Amygdala (tissue), 56 donors: ENCODE measurements around the gene ATRX.
A peak's percentile ranks its signal among the peaks of the same experiment; 100 is the strongest.
"Not testable (repeated sequence)": the region's sequence is repeated elsewhere in the genome, so short reads cannot be mapped to it uniquely, and the experiment has no call there.

Source experiments
- DNase-seq, 56 donors: peaks; one replicate each; lab custom pipeline; 2025; lab: John Stamatoyannopoulos, UW

The ATRX gene, protein sequence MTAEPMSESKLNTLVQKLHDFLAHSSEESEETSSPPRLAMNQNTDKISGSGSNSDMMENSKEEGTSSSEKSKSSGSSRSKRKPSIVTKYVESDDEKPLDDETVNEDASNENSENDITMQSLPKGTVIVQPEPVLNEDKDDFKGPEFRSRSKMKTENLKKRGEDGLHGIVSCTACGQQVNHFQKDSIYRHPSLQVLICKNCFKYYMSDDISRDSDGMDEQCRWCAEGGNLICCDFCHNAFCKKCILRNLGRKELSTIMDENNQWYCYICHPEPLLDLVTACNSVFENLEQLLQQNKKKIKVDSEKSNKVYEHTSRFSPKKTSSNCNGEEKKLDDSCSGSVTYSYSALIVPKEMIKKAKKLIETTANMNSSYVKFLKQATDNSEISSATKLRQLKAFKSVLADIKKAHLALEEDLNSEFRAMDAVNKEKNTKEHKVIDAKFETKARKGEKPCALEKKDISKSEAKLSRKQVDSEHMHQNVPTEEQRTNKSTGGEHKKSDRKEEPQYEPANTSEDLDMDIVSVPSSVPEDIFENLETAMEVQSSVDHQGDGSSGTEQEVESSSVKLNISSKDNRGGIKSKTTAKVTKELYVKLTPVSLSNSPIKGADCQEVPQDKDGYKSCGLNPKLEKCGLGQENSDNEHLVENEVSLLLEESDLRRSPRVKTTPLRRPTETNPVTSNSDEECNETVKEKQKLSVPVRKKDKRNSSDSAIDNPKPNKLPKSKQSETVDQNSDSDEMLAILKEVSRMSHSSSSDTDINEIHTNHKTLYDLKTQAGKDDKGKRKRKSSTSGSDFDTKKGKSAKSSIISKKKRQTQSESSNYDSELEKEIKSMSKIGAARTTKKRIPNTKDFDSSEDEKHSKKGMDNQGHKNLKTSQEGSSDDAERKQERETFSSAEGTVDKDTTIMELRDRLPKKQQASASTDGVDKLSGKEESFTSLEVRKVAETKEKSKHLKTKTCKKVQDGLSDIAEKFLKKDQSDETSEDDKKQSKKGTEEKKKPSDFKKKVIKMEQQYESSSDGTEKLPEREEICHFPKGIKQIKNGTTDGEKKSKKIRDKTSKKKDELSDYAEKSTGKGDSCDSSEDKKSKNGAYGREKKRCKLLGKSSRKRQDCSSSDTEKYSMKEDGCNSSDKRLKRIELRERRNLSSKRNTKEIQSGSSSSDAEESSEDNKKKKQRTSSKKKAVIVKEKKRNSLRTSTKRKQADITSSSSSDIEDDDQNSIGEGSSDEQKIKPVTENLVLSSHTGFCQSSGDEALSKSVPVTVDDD (N-terminal part only)

DNA sequence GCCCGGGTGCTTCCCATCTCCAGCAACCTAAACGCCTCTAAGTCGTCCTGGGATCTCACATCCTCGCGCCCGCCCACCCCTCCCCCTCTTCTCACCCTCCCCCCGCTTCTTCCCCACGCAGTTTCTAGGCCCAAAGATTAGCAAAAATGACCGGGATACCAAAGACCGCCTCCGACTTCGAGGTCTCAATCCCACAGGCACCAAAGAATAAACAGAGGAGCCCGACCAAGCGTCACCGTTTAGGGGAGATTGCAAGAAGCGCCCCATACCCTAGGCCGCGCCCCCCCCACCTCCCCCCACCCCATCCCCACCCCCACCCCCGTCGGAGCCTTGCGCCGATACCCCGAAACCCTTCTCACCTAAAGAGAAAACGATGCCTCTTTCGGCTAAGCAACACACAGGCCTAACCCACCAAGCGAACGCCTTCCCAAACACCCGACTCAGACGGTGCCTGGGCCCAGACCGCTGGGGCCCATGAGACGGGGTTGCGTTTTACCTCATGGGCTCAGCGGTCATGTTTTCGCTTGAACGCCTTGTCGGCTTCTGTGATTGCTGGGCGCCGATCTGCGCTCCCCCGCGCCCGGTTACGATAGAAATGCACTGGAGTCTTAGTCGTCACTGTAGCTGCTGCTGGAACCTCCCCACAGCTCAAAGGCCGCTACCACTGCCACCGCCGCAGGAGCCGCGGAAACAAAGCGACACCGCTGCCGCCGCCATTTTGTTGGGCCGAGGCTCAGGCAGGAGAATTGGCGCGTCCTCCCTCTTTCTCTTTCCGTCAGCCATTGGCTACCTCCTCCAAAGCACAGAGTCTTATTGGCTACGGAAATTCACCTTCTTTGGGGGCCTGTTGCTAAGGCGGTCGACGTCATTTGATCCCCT is at the start of gene ATRX:
Gene ATRX, minus strand, starts transcription at position 731 of the 879 bp plus-strand sequence. Its CDS starts 215 bp downstream, at position 516.
- peak in 55 of 56 donors; percentile 1 to 80 (median 48) for DNase-seq

DNA sequence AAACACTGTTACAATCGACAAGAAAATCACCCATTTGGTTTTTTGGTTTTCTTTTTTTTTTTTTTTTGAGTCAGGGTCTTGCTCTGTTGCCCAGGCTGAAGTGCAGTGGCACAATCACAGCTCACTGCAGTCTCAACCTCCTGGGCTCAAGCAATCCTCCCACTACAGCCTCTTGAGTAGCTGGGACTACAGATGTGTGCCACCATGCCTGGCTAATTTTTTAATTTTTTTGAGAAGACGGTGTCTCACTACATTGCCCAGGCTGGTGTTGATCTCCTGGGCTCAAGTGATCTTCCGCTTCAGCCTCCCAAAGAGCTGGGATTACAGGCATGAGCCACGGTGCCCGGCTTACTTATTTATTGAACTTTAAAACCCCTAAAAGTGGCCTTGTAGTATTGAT is 45.5 kb upstream of the ATRX start:
- DNase-seq = not testable (repeated sequence)

DNA sequence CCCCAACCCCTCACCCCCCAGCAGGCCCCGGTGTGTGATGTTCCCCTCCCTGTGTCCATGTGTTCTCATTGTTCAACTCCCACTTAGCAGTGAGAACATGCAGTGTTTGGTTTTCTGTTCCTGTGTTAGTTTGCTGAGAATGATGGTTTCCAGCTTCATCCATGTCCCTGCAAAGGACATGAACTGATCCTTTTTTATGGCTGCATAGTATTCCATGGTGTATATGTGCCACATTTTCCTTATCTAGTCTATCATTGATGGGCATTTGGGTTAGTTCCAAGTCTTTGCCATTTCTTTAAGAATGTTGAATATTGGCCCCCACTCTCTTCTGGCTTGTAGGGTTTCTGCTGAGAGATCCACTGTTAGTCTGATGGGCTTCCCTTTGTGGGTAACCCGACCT is 36.0 kb upstream of the ATRX start:
- not testable (repeated sequence) for DNase-seq

DNA sequence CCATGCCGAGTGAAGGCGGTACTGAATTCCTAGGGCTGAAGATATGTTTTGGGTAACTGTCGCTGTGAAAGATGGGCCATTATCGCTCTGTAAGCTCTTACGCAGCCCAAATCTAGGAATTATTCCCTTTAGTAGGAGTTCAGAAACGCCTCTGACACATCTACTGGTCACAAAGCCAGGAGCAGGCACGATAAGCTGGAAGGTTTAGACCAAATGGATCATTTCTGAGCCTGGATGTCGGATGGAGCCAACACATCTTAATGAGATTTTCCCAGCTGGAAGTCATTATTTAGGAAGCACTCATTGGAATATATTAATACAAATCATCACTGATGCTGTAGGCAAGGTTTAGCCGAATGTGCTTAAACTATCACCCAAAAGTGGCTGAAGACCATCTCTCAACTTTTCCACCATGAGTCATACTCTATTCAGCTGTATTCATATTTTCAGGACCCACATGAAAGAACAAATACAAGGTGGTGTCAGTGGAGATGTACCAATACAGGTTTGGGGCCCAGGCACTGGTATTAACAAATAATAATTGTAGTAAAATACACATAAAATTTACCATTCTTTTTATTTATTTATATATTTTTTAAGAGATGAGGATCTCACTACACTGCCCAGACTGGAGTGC is 34.2 kb upstream of the ATRX start:
- DNase-seq = no peak

DNA sequence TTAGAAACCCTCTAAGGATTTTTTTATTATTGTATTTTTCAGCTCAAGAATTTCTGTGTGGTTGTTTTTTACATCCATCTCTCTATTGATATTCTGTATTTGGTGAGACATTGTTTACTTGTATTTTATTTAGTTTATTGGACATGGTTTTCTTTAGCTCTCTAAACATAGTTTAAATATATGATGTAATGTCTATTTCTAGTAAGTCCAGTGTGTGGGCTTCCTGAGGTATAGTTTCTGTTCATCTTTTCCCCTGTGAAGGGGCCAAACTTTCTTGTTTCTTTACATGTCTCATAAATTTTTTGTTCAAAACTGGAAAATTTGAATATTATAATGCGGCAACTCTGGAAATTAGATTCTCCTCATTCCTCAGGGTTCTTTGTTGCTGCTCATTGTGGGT is 28.2 kb upstream of the ATRX start:
- no peak for DNase-seq

DNA sequence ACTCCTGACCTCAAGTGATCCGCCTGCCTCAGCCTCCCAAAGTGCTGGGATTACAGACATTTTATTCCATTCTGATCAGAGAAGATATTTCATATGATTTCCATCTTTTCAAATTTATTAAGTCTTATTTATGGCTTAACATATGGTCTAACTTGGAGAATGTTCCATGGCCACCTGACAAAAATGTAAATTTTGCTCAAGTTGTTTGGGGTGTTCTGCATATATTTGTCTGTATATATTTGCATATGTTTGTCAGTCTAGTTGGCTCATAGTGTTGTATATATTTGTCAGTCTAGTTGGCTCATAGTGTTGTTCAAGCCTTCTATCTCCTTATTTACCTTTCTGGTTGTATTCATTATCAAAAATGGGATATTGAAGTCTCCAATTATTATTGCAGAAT is 16.2 kb upstream of the ATRX start:
- no peak for DNase-seq

DNA sequence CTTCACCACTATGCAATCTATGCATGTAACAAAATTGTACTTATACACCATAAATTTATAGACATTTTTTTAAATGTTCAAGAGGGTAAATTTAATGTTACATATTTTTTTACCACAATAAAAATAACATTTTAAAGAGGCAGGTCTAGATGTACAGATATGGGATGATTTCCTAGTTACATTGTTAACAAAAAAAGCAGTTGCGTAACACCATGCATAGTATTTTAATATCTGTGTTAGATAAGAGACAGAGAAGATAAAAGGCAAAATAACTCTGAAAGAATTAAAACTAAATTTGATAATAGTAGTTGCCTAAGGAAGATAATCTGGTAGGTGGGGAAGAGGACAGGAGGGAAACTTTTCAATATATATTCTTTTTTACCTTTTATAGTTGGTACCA is 9.1 kb upstream of the ATRX start:
- no peak for DNase-seq

DNA sequence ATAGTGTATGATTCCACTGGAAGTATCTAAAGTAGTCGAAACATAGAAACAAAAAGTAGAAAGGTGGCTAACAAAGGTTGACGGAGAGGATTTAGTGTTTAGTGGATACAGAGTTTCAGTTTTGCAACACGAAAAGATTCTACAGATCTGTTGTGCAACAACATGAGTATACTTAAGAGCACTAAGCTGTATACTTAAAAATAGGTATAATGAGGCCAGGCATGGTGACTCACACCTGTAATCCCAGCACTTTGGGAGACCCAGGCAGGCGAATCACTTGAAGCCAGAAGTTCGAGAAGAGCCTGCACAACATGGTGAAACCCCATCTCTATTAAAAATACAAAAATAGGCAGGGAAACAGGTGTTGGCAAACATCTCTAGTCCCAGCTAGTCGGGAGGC is 7.9 kb upstream of the ATRX start:
- DNase-seq = no peak

DNA sequence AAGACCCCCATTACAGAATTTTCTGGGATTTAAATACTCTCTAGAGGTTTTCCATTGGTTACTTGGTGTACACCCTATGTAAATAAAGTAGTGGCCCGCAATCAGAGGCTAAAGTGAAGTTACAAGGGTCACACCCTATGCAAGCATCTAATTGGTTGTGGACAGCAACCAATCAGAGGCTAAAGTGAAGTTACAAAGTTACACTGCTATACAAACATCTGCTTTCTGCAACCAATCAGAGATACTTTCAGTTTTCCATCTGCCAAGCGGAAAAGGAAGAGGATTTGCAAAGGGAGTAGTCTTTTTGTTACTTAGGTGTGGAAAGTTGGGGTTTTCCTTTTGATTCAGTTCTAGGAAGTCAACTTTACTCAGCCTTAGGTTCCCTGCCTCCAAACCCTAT is 2.0 kb upstream of the ATRX start:
- DNase-seq = peak in 10 of 56 donors; percentile 0 to 24 (median 0)

DNA sequence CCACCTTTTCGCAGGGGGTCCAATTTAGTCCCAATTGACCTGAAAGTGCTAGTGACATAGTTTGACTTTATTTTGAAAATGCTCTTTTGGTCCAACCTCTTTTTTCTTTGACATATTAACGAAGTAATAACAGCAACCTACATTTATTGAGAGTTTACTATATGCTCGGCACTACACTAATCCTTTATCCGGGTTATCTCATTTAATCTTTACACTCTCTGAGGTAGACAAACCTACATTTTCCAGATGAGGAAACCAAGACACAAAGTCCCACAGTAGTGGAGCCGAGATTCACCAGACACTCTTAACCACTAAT is 307 bp upstream of the ATRX start:
- no peak for DNase-seq

DNA sequence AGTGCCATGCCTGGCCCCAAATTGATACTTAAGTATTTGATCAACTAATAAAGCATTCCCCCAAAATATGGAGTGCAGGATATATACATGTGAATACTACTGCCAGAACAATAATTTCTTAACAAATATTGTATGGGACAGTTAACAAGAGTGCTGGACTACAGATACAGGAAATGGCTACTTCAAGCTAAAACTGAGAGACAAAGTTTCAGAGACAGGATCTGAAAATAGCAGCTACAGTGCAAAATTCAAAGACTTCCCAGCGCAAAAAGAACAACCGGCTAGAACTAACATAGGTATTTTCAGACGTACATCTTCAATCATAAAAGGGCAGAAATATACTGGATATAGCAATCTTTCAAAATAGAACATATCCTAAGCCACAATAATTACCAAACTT is 6.3 kb downstream of the ATRX start:
- DNase-seq = no peak

DNA sequence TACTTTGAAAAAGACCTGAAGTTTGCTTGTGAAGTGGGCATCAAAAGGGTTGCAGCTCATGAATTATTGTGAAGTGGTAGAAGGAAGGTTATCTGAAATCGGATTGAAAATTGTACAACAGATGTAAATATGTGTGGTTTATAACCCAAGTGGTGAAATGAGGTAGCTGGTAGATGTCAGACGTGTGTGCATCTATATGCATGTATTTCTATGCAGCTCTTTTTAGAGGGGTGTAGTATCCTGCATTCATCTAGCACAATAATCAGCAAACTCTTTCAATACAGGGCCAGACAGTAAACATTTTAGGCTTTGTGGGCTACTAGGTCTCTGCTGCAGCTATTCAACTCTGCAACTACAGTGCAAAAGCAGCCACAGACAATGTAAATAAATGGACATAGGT is 9.4 kb downstream of the ATRX start:
- DNase-seq = no peak

DNA sequence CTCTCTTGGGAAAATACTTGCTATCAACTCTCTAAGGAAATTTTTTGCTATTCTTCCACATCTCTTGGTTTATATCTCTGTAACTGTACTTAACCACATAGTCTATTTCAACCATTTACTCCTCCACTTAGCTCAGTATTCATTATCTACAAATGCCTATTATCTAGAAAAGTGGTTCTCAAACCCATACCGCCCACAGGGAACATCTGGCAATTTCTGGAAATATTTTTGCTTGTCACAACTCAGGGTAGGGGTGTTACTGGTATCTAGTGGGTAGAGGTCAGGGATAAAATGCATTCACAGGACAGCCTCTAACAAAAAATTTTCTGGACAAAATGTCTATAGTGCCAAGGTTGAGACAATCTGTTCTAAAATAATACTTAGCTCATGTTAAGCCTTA is 14.4 kb downstream of the ATRX start:
- no peak for DNase-seq

DNA sequence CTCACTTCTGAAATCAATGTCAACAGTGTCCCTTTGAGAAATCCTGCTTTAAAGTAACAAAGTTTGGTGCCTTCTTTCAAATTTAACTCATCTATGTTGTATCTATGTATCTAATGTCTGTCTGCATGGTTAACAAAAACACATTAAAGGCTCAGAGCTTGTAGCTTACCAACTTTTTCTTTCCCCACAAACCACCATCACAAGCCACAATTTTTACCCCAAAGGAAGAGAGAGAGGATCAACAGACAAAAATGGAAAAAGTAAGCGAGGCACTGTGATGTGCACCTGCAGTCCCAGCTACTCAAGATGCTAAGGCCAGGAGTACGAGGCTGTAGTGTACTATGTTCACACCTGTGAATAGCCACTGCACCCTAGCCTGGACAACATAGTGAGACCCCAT is 17.2 kb downstream of the ATRX start:
- DNase-seq = no peak

DNA sequence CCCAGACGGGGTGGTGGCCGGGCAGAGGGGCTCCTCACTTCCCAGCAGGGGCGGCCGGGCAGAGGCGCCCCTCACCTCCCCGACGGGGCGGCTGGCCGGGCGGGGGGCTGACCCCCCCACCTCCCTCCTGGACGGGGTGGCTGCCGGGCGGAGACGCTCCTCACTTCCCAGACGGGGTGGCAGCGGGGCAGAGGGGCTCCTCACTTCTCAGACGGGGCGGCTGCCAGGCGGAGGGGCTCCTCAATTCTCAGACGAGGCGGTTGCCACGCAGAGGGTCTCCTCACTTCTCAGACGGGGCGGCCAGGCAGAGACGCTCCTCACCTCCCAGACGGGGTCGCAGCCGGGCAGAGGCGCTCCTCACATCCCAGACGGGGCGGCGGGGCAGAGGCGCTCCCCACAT is 19.8 kb downstream of the ATRX start:
- DNase-seq = not testable (repeated sequence)

DNA sequence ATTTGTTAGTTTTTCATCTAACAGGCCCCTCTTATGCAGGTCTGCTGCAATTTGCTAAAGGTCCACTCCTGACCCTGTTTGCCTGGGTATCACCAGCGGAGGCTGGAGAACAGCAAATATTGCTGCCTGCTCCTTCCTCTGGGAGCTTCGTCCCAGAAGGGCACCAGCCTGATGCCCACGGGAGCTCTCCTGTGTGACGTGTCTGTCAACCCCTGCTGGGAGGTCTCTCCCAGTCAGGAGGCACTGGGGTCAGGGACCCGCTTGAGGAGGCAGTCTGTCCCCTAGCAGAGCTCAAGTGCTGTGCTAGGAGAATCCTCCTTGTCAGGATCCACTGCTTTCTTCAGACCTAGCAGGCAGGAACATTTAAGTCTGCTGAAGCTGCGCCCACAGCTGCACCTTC is 30.5 kb downstream of the ATRX start:
- DNase-seq = no peak

DNA sequence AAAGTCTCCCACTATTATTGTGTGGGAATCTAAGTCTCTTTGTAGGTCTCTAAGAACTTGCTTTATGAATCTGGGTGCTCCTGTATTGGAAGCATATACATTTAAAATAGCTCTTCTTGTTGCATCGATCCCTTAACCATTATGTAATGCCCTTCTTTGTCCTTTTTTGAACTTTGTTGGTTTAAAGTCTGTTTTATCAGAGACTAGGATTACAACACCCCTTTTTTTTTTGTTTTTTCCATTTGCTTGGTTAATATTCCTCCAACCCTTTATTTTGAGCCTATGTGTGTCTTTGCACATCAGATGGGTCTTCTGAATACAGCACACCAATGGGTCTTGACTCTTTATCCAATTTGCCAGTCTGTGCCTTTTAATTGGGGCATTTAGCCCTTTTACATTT is 32.1 kb downstream of the ATRX start:
- DNase-seq = not testable (repeated sequence)

DNA sequence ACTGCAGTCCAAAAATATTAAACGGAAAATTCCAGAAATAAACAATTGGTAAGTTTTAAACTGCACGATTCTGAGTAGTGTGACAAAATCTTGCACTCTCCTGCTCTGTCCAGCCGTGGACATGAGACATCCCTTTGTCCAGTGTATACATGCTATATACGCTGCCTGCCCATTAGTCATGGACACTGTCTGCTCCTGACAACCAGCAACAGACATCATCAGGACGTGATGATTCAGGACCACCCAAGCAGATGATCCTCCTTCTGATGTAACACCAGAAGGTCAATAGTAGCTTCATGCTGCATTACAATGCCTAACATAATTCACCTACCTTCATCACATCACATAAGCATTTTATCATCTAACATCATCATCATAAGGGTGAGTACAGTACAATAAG is 36.3 kb downstream of the ATRX start:
- DNase-seq = no peak

DNA sequence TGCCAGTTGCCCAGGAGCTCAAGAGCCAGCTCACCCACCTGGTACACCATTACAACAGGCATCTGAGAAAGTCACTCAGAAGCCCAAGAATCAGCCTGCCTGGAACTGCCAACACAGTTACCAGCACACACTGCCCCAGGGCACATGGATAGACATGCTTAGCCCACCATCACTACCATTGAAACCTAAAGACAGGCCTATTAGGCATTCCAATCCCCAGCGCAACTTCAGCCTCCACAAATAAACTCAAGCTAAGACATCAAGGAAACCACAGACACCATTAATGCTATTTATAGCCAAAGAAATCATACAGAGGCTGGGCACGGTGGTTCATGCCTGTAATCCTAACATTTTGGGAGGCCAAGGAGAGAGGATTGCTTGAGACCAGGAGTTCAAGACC is 42.3 kb downstream of the ATRX start:
- no peak for DNase-seq
